Measurements from ENCODE around the gene GRM7.

The GRM7 gene

GRCh38 chr3:7144697-7145308, 283.9 kb downstream of the GRM7 start:
- no peak for DNase-seq

- no peak for DNase-seq
These were observed 285.6 kb downstream of the GRM7 start for GRCh38 chr3:7146529-7146928.

GRCh38 chr3:7158516-7158915, 297.6 kb downstream of the GRM7 start:
- no peak for DNase-seq

DNA sequence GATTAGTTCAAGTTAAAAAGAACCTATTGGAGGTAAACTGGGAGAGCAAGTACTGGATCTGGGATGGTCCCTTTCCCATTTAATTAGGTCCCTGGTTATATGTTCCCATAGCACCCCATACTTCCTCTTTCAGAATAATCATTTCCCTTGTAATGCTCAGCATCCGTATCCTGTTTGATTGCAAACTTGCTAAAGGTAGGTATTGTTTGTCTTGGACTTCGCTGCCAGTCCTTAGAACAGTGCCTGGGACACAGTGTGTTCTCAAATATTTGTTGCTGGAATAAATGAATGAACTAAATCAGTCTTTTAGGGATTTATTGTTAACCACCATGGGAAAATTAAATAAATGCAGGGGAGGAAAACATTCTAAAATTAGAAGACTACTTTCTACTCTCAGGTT, 299.8 kb downstream of the GRM7 start:
- DNase-seq: no peak

DNA sequence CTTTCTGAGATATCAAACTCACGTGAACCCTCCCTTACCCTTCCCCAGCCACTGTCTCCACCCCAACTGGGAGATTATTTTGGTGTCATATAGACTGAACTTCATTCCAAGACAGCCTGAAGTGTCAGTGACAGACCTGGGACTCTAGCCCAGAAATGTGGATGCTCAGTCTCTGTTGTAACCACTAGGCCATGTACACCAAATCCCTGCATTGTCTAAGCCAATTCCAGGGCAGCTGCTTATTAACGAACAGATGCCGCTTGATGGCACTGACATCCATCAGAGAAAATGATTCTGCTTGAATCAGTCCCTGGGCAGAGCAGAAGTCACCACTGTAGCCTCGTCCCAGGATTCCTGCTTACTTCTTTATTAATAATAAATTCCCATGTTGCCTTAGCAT, 305.5 kb downstream of the GRM7 start:
- DNase-seq: peak in 4 of 56 donors; percentile 2 to 23 (median 14)

GRCh38 chr3:7171493-7171892, 310.6 kb downstream of the GRM7 start:
- DNase-seq: no peak

DNA sequence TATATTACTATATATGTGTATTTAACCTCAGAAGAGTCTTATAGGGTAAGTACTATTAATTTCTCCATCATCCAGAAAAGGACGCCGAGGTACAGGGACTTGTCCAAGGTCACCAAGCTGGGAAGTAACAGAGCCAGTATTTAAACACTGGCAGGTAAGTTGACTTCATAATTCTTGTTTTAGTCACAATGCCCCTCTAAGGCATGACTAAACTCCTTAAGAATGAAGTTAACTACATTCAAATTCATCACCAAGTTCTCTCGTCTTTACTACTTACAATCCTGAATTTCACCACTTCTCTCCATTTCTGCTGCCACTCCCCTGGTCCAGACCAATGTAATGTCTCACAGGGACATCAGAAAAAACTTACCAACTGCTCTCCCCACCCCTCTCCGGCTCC, 312.1 kb downstream of the GRM7 start:
- no peak for DNase-seq

GRCh38 chr3:7188551-7188950, 327.6 kb downstream of the GRM7 start:
- DNase-seq: no peak

GRCh38 chr3:7190095-7190494, 329.2 kb downstream of the GRM7 start:
- no peak for DNase-seq

GRCh38 chr3:7193269-7193668, 332.4 kb downstream of the GRM7 start:
- DNase-seq: no peak

- no peak for DNase-seq
These were observed 333.3 kb downstream of the GRM7 start for GRCh38 chr3:7194071-7194835.

- DNase-seq: no peak
These were observed 335.0 kb downstream of the GRM7 start for GRCh38 chr3:7195934-7196333.

- DNase-seq: no peak
These were observed 340.9 kb downstream of the GRM7 start for GRCh38 chr3:7201784-7202183.

- DNase-seq: no peak
These were observed 343.3 kb downstream of the GRM7 start for GRCh38 chr3:7203969-7204847.

DNA sequence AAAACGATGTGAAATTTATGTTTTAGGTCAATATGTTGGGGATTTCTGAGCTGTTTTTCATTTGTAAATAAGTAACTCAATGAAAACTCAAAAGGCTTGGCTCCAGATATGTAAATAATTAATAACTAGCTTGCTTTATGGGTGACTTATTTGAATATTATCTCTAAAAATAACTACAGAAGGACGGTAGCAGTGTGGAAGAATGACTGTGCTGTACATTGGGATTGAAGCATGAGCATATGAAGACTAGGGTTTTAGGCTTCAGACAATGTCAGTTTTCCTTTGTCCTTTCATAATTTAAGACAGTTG, 343.9 kb downstream of the GRM7 start:
- DNase-seq: no peak

DNA sequence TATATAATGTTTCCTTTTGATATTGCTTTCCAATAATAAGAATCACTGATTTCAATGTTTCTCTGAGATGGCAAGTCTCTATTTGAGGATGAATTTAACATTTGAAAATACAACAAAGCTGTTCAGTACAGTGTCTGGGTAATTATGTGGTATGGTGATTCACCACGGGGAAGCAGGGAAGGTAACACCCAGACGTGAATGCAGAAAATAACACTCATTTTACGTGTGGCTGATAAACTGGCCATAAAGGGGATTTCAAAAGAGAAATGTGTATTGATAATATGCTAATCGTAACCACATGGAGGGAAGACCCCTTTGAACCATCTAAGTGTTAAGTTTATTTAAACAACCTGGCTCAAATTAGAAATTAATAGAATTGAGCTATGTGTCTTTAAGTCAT, 344.6 kb downstream of the GRM7 start:
- no peak for DNase-seq

DNA sequence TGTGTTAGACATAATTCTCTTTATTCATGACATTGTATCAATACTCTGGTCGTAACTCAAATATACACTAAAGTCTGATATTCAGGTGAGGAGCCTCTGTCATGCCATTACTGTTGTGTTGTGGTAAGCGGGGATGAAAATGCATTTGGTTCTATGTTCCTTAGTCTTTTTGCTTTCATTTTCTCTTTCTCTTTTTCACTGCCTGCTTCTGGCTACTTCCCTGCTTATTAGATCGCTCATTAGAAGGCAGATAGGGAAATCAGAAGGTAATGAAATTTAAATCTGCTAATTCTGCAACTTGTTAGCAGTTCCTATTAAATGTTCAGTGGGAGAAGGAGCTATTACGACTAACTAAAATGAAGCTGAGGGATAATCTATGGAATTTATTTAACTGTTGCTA, 345.0 kb downstream of the GRM7 start:
- no peak for DNase-seq

DNA sequence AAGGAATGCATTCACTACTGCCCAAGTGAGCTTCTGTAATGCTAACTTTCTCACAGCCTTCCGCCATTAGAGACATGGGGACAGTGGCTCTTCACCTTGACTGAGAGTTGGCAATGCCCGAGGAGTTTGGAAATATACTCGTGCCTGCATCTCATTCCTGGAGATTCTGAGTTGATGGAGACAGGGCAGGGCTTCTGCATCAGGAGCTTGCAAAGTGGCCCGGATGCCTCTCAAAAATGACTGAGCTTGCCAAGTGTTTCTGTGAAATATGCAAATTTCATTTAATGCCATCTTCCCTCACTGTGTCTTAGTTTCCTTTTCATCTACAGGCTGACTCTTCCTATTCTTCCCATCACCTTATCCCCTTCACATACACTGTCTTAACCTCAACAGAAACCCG, 346.2 kb downstream of the GRM7 start:
- DNase-seq: peak in 1 of 56 donors; percentile 2

DNA sequence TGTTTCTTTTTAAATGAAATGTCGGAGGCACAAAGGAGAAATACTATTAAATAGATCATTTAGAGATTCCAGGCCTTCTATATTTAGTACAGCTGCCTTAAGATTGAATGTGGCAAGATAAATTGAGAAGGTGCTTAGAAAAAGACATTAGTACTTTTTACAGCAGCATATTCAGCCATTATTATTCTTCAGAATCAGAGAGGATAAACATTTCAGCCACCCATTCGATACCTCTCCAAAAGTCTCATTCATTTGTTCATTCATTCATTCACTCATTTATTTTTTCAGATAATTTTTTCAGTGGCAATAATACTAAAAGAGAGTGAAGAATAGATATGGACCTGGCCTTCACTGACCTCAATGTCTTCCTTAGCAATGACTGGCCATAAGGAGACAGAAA, 347.0 kb downstream of the GRM7 start:
- no peak for DNase-seq

GRCh38 chr3:7209098-7209497, 348.2 kb downstream of the GRM7 start:
- no peak for DNase-seq

DNA sequence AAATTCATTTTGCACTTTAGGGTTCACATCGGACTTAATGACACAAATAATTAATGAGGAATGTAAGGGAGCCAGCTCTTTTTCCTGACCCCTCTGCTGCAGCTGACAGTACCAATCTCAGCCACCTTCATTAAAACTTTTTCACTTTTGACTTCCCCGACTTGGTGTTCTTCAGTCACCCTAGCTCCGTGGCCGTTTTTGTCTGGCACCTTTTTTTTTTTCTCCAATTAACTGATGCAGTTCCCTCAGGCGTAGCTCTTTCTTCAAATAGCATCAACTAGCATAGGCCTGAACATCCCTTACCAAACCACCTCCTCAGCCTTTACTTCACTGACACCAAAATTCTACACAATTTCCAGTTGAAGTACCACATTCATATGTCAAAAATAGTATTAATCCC, 350.8 kb downstream of the GRM7 start:
- no peak for DNase-seq

- DNase-seq: no peak
These were observed 354.8 kb downstream of the GRM7 start for GRCh38 chr3:7215706-7216105.

- DNase-seq: no peak
These were observed 365.5 kb downstream of the GRM7 start for GRCh38 chr3:7226393-7226792.

Measured in amygdala (tissue), 56 donors.